H9 (cell line): Measurements from ENCODE around the gene NEDD4L. TPM values are rescaled to one million over a fixed set of nuclear protein-coding genes. Genes with fewer than 3 reads are reported as not detected.

Experiments
- DNase-seq: peaks from one replicate; pipeline ENCODE4 v3.0.0-alpha.2; 2017
- H2AFZ ChIP-seq: one replicate; pipeline ENCODE4 v1.6.1; 2013; ENCODE audit warnings: mild to moderate bottlenecking, low read length, control low read depth, moderate library complexity
- H2AK5ac ChIP-seq: 2 replicates; pipeline ENCODE4 v1.6.1; 2013; ENCODE audit warnings: low read length, control low read depth, mixed read lengths; ENCODE audit not compliant: insufficient read length
- H2BK120ac ChIP-seq: one replicate; pipeline ENCODE4 v1.6.1; 2013; ENCODE audit warnings: low read depth, mild to moderate bottlenecking, low read length, control low read depth, inconsistent platforms; ENCODE audit not compliant: poor library complexity, severe bottlenecking
- H2BK12ac ChIP-seq: 2 replicates; pipeline ENCODE4 v1.6.1; 2013; ENCODE audit warnings: low read length, control low read depth, mixed read lengths, low read depth; ENCODE audit not compliant: insufficient read length
- H2BK15ac ChIP-seq: 2 replicates; pipeline ENCODE4 v1.6.1; 2013; ENCODE audit warnings: low read depth, low read length, control low read depth
- H2BK20ac ChIP-seq: one replicate; pipeline ENCODE4 v1.6.1; 2013; ENCODE audit warnings: low read depth, mild to moderate bottlenecking, low read length, control low read depth, inconsistent platforms; ENCODE audit not compliant: poor library complexity, severe bottlenecking
- H2BK5ac ChIP-seq: 2 replicates; pipeline ENCODE4 v1.6.1; 2013; ENCODE audit warnings: low read length, control low read depth, mixed read lengths; ENCODE audit not compliant: insufficient read length
- H3K14ac ChIP-seq: 2 replicates; pipeline ENCODE4 v1.6.1; 2013; ENCODE audit warnings: low read length, control low read depth; ENCODE audit not compliant: insufficient read depth
- H3K18ac ChIP-seq: 2 replicates; pipeline ENCODE4 v1.6.1; 2013; ENCODE audit warnings: low read depth, mild to moderate bottlenecking, mixed read lengths, low read length, control low read depth; ENCODE audit not compliant: insufficient read length
- H3K23ac ChIP-seq: 2 replicates; pipeline ENCODE4 v1.6.1; 2013; ENCODE audit warnings: low read length, control low read depth, mixed read lengths, low read depth; ENCODE audit not compliant: insufficient read length
- H3K23me2 ChIP-seq: 2 replicates; pipeline ENCODE4 v1.6.1; 2013; ENCODE audit warnings: low read depth, mild to moderate bottlenecking, mixed read lengths, low read length, control low read depth; ENCODE audit not compliant: insufficient read length, poor library complexity, severe bottlenecking
- H3K27ac ChIP-seq: 2 replicates; pipeline ENCODE4 v1.5.1; 2013; ENCODE audit warnings: low read length, control low read depth, mixed read lengths, low read depth; ENCODE audit not compliant: insufficient read length
- H3K27me3 ChIP-seq: 2 replicates; pipeline ENCODE4 v1.6.1; 2013; ENCODE audit warnings: low read length, control low read depth, inconsistent platforms; ENCODE audit not compliant: insufficient read depth
- H3K4ac ChIP-seq: 2 replicates; pipeline ENCODE4 v1.6.1; 2013; ENCODE audit warnings: low read depth, mild to moderate bottlenecking, control low read depth, inconsistent platforms, low read length, moderate library complexity
- H3K4me1 ChIP-seq: 2 replicates; pipeline ENCODE4 v1.6.1; 2013; ENCODE audit warnings: low read length, control low read depth, inconsistent platforms; ENCODE audit not compliant: insufficient read depth
- H3K4me2 ChIP-seq: 2 replicates; pipeline ENCODE4 v1.6.1; 2013; ENCODE audit warnings: low read length, control low read depth, mixed read lengths; ENCODE audit not compliant: insufficient read length, insufficient read depth
- H3K56ac ChIP-seq: 2 replicates; pipeline ENCODE4 v1.6.1; 2013; ENCODE audit warnings: low read depth, mild to moderate bottlenecking, mixed read lengths, low read length, control low read depth; ENCODE audit not compliant: insufficient read length
- H3K79me1 ChIP-seq: 2 replicates; pipeline ENCODE4 v1.6.1; 2013; ENCODE audit warnings: low read depth, mild to moderate bottlenecking, moderate library complexity, low read length, control low read depth, inconsistent platforms; ENCODE audit not compliant: insufficient read depth, poor library complexity, severe bottlenecking
- H3K79me2 ChIP-seq: 2 replicates; pipeline ENCODE4 v1.6.1; 2013; ENCODE audit warnings: low read length, control low read depth, inconsistent platforms; ENCODE audit not compliant: insufficient read depth
- H3K9ac ChIP-seq: 2 replicates; pipeline ENCODE4 v1.6.1; 2013; ENCODE audit warnings: low read length, control low read depth, mixed read lengths; ENCODE audit not compliant: insufficient read length; ENCODE audit errors: extremely low read depth
- H3K9me3 ChIP-seq: one replicate; pipeline ENCODE4 v1.6.1; 2013; ENCODE audit warnings: low read depth, low read length, inconsistent platforms; ENCODE audit not compliant: control insufficient read depth
- H3T11ph ChIP-seq: one replicate; pipeline ENCODE4 v1.6.1; 2013; ENCODE audit warnings: mild to moderate bottlenecking, low read length, control low read depth, inconsistent platforms
- H4K20me1 ChIP-seq: one replicate; pipeline ENCODE4 v1.6.1; 2013; ENCODE audit not compliant: control insufficient read depth, insufficient read length, insufficient read depth
- H4K5ac ChIP-seq: 2 replicates; pipeline ENCODE4 v1.6.1; 2013; ENCODE audit warnings: low read depth, mild to moderate bottlenecking, mixed read lengths, low read length, control low read depth; ENCODE audit not compliant: insufficient read length
- H4K8ac ChIP-seq: replicated peaks from 2 replicates; pipeline ENCODE4 v1.6.1; 2013; ENCODE audit warnings: low read length, control low read depth, mixed read lengths, low read depth; ENCODE audit not compliant: insufficient read length
- H4K91ac ChIP-seq: 2 replicates; pipeline ENCODE4 v1.6.1; 2013; ENCODE audit warnings: low read depth, mild to moderate bottlenecking, moderate library complexity, mixed read lengths, low read length, control low read depth; ENCODE audit not compliant: insufficient read length
- H3K27ac Mint-ChIP-seq, 3 experiments: 2 replicates in 2 of 3; 3 replicates in 1 of 3; pipeline ENCODE4 v1.8.0; 2020 to 2021; ENCODE audit warnings: mixed read lengths in 3 of 3, mild to moderate bottlenecking in 1 of 3, moderate library complexity in 1 of 3
- H3K27me3 Mint-ChIP-seq: 2 replicates; pipeline ENCODE4 v1.8.0; 2021; ENCODE audit warnings: low read depth, mild to moderate bottlenecking, moderate library complexity, mixed read lengths
- H3K36me3 Mint-ChIP-seq, 3 experiments: 2 replicates in 2 of 3; 3 replicates in 1 of 3; pipeline ENCODE4 v1.8.0; 2020 to 2021; ENCODE audit warnings: low read depth in 3 of 3, mixed read lengths in 3 of 3; ENCODE audit not compliant: insufficient read depth in 1 of 3
- H3K4me1 Mint-ChIP-seq, 2 experiments: 2 replicates each; pipeline ENCODE4 v1.8.0; 2020; ENCODE audit warnings: mixed read lengths in 2 of 2
- H3K4me3 Mint-ChIP-seq, 2 experiments: 2 replicates in 1 of 2; 3 replicates in 1 of 2; pipeline ENCODE4 v1.8.0; 2020 to 2021; ENCODE audit warnings: mild to moderate bottlenecking in 2 of 2, mixed read lengths in 2 of 2, moderate library complexity in 1 of 2
- H3K9me3 Mint-ChIP-seq, 2 experiments: 2 replicates in 1 of 2; 3 replicates in 1 of 2; pipeline ENCODE4 v1.8.0; 2020; ENCODE audit warnings: mild to moderate bottlenecking in 2 of 2, mixed read lengths in 2 of 2, moderate library complexity in 1 of 2
- whole genome bisulfite sequencing: extraction: QIAGEN DNeasy Blood & Tissue Kit; methylation state at CpG from one replicate; pipeline ENCODE4 v1.1.7; 2013; ENCODE audit warnings: missing lambda C conversion rate, low lambda C conversion rate, mixed read lengths; ENCODE audit not compliant: insufficient read length; ENCODE audit errors: extremely low coverage; 5-methylcytosine and 5-hydroxymethylcytosine counted together
- total RNA-seq: library from RNA; stranded (reverse); gene quantifications from 2 replicates; pipeline ENCODE4 v1.2.1, GENCODE V29; 2021
- TF ChIP-seq, protein P1 (sequence below): fragments of 200-600 bp; sonication (generic); conservative IDR thresholded peaks from 3 replicates; pipeline ENCODE4 v1.8.0; 2021; ENCODE audit warnings: antibody characterized with exemption, mild to moderate bottlenecking

Gene NEDD4L
- total RNA-seq, 1 experiment from 2014 or later, result 76.3 TPM

DNA sequence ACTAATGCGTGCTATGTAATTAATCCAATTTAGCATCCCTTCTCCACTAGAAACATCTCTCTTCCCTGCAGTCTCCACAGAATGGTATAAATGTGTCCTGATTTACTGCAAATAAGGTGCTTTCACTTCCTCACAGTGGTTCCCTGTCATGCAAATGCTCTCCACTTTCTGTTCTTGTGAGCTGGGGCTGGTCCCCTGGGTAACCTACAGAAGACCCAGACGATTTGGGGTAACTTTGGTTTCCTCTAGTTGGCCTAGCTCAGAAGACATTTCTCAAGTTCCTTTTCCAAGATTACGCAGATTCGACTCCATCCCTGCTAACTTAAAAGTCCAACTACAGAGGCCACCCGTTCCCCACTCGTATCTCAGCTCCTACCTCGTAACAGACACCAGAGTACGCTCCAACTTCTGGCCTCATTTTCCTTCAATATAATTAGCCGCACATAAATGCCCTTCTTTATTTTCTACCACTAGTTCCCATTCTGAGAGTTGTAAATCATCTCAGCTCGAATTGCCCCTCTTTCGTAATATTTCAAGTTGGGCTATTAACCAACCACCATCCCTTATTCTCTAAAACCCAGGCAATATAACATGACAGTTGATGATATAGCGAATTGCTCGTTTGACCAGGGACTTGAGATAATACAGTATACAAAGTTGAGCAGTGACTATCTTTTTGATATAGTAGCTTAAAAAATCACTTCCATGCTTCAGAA, 28.8 kb upstream of the NEDD4L start:
- no peak overlapping the region for H2BK5ac ChIP-seq
- TF ChIP-seq, protein P1, sequence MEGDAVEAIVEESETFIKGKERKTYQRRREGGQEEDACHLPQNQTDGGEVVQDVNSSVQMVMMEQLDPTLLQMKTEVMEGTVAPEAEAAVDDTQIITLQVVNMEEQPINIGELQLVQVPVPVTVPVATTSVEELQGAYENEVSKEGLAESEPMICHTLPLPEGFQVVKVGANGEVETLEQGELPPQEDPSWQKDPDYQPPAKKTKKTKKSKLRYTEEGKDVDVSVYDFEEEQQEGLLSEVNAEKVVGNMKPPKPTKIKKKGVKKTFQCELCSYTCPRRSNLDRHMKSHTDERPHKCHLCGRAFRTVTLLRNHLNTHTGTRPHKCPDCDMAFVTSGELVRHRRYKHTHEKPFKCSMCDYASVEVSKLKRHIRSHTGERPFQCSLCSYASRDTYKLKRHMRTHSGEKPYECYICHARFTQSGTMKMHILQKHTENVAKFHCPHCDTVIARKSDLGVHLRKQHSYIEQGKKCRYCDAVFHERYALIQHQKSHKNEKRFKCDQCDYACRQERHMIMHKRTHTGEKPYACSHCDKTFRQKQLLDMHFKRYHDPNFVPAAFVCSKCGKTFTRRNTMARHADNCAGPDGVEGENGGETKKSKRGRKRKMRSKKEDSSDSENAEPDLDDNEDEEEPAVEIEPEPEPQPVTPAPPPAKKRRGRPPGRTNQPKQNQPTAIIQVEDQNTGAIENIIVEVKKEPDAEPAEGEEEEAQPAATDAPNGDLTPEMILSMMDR, result no peak
- H3K4me2 ChIP-seq, result no peak overlapping the region
- no peak overlapping the region for H2AFZ ChIP-seq
- no peak overlapping the region for H4K8ac ChIP-seq
- H4K91ac ChIP-seq, result no peak overlapping the region
- no peak overlapping the region for H4K5ac ChIP-seq
- H3K14ac ChIP-seq, result no peak overlapping the region
- Mint-ChIP-seq H3K4me1 (peaks cover 20 to 25% of the 10 kb centered on the region in 2 experiments), H3K27me3 (no peaks in the 10 kb centered on the region; the same call in 1 of the 2 replicates), H3K27ac (no peak overlapping the region; a peak in 1 of 7 replicates), H3K4me3 (no peak overlapping the region), H3K36me3 (peaks cover 6 to 20% (median 8%) of the 10 kb centered on the region in 3 experiments), H3K9me3 (peaks cover 16 to 20% of the 10 kb centered on the region in 2 experiments)
- H3K27me3 ChIP-seq, result no peaks in the 10 kb centered on the region
- H3K79me1 ChIP-seq, result no peaks in the 10 kb centered on the region
- H3K4ac ChIP-seq, result no peak overlapping the region
- no peak overlapping the region for H3K27ac ChIP-seq
- H3K9ac ChIP-seq, result no peak overlapping the region
- peaks cover 4% of the 10 kb centered on the region for H3K9me3 ChIP-seq
- H3K4me1 ChIP-seq, result no peaks in the 10 kb centered on the region; the same call in 1 of the 2 replicates
- H3K56ac ChIP-seq, result no peak overlapping the region
- H4K20me1 ChIP-seq, result no peaks in the 10 kb centered on the region
- H3K23me2 ChIP-seq, result no peaks in the 10 kb centered on the region
- H2BK20ac ChIP-seq, result no peak overlapping the region
- no peak overlapping the region for H2BK12ac ChIP-seq
- H2BK15ac ChIP-seq, result no peak overlapping the region
- no peak overlapping the region for H3K23ac ChIP-seq
- no peaks in the 10 kb centered on the region for H3K79me2 ChIP-seq
- no peak overlapping the region for H2AK5ac ChIP-seq
- H2BK120ac ChIP-seq, result no peak overlapping the region
- no peak overlapping the region for H3T11ph ChIP-seq
- no peak overlapping the region for H3K18ac ChIP-seq
- WGBS, result no CpG with 5 or more reads among the region's 13 CpGs
- no peak for DNase-seq
